Measurements from ENCODE around the gene DAPK2.

DNA sequence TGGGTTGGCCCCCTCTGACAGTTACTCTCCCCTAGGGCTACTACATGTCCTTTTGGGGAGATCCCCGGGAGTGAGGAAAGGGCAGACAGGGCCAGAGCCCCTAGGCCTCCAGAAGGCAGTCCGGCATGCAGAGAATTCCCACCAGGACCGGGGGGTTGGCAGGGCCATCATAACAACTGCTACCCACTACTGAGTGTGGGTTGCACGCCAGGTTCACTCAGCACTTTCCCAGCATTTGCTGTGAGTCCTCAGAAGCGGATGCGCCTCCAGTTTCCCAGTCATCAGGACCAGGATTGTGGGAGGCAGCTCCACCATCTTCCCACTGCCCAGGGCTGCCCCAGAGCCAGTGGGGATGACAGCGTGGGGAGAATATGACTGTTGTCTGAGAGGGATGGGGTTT lies 161.3 kb downstream of the DAPK2 start:
- TF ChIP-seq, protein P1, sequence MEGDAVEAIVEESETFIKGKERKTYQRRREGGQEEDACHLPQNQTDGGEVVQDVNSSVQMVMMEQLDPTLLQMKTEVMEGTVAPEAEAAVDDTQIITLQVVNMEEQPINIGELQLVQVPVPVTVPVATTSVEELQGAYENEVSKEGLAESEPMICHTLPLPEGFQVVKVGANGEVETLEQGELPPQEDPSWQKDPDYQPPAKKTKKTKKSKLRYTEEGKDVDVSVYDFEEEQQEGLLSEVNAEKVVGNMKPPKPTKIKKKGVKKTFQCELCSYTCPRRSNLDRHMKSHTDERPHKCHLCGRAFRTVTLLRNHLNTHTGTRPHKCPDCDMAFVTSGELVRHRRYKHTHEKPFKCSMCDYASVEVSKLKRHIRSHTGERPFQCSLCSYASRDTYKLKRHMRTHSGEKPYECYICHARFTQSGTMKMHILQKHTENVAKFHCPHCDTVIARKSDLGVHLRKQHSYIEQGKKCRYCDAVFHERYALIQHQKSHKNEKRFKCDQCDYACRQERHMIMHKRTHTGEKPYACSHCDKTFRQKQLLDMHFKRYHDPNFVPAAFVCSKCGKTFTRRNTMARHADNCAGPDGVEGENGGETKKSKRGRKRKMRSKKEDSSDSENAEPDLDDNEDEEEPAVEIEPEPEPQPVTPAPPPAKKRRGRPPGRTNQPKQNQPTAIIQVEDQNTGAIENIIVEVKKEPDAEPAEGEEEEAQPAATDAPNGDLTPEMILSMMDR (IDR thresholded peaks at IDR 0.05 in 4 of 5, conservative IDR thresholded peaks at IDR 0.05 in 1 of 5) = no peak
- TF ChIP-seq POLR2A (IDR thresholded peaks at IDR 0.05) = no peak
